Measurements from ENCODE around the gene FOCAD.

- TF ChIP-seq CTCF (IDR thresholded peaks at IDR 0.05) (no peak), EZH2 (IDR thresholded peaks at IDR 0.05; ENCODE audit: borderline replicate concordance, insufficient read depth, low read depth, low read length, poor library complexity, severe bottlenecking) (no peak)
Observed at GRCh38 chr9:20650313-20650712, 33.7 kb upstream of the FOCAD start.
